ENCODE data around the gene ADCYAP1R1. TPM values are rescaled to one million over a fixed set of nuclear protein-coding genes. Genes with fewer than 3 reads are reported as not detected.

The ADCYAP1R1 gene
- total RNA-seq, 1 experiment from 2014 or later, result 8.9 TPM

DNA sequence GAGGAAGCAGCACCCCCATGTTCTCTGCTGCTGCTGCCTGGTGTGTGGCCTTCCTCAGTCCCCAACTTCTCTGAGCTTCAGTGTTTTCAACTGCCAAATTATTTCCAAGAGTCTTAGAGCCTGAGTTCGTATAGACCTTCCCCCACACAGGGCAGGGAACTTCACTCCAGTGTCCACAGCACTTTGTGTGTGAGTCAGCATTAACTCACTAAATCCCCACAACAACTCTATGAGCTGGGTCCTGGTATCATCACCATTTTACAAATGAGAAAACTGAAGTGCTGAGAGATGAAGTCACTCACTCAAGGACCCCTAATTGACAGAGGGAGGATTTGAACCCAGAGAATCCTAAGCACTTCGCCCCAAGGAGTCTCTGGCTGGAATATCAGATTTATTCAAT is 48.3 kb downstream of the ADCYAP1R1 start:
- Histone ChIP-seq H3T11ph (ENCODE audit: low read length) (no peak overlapping the region), H3K14ac (ENCODE audit: insufficient read depth, low read length) (no peak overlapping the region), H4K20me1 (ENCODE audit: control insufficient read depth, insufficient read depth, insufficient read length) (no peaks in the 10 kb centered on the region), H3K27ac (ENCODE audit: insufficient read length, low read depth, low read length) (no peak overlapping the region), H3K9me3 (ENCODE audit: control insufficient read depth, low read depth, low read length) (no peaks in the 10 kb centered on the region), H3K9ac (ENCODE audit: extremely low read depth, insufficient read length, low read length) (no peak overlapping the region), H4K5ac (ENCODE audit: insufficient read length, low read depth, low read length) (no peak overlapping the region), H3K23ac (ENCODE audit: insufficient read length, low read depth, low read length) (no peak overlapping the region), H3K79me1 (ENCODE audit: insufficient read depth, low read depth, low read length, poor library complexity, severe bottlenecking) (no peaks in the 10 kb centered on the region), H3K4ac (ENCODE audit: low read depth, low read length) (no peak overlapping the region), H2BK15ac (ENCODE audit: low read depth, low read length) (no peak overlapping the region), H3K4me2 (ENCODE audit: insufficient read depth, insufficient read length, low read length) (no peak overlapping the region), H3K79me2 (ENCODE audit: insufficient read depth, low read length) (no peaks in the 10 kb centered on the region), H4K8ac (replicated peaks; ENCODE audit: insufficient read length, low read depth, low read length) (no peak overlapping the region), H3K4me1 (ENCODE audit: insufficient read depth, low read length) (no peaks in the 10 kb centered on the region), H2BK5ac (ENCODE audit: insufficient read length, low read length) (no peak overlapping the region), H3K56ac (ENCODE audit: insufficient read length, low read depth, low read length) (no peak overlapping the region), H2BK20ac (ENCODE audit: low read depth, low read length, poor library complexity, severe bottlenecking) (no peak overlapping the region), H3K18ac (ENCODE audit: insufficient read length, low read depth, low read length) (no peak overlapping the region), H3K23me2 (ENCODE audit: insufficient read length, low read depth, low read length, poor library complexity, severe bottlenecking) (no peaks in the 10 kb centered on the region), H3K27me3 (ENCODE audit: insufficient read depth, low read length) (no peaks in the 10 kb centered on the region), H2BK12ac (ENCODE audit: insufficient read length, low read depth, low read length) (no peak overlapping the region), H4K91ac (ENCODE audit: insufficient read length, low read depth, low read length) (no peak overlapping the region), H2AK5ac (ENCODE audit: insufficient read length, low read length) (no peak overlapping the region), H2BK120ac (ENCODE audit: low read depth, low read length, poor library complexity, severe bottlenecking) (no peak overlapping the region), H2AFZ (ENCODE audit: low read length) (no peak overlapping the region)
- no peak overlapping the region for H3K27ac Mint-ChIP-seq
- peaks cover 0 to 6% (median 0%) of the 10 kb centered on the region in 3 experiments; a peak in 3 of 7 replicates for H3K36me3 Mint-ChIP-seq (ENCODE audit: insufficient read depth in 1 of 3, low read depth in 3 of 3)
- WGBS (ENCODE audit: extremely low coverage, insufficient read length, low lambda C conversion rate), result no CpG with 5 or more reads among the region's 2 CpGs
- no peak overlapping the region for H3K4me3 Mint-ChIP-seq
- TF ChIP-seq CTCF (conservative IDR thresholded peaks at IDR 0.05), result no peak
- H3K9me3 Mint-ChIP-seq, result no peaks in the 10 kb centered on the region
- H3K4me1 Mint-ChIP-seq, result peaks cover 10% of the 10 kb centered on the region in 2 experiments; a peak in 2 of 4 replicates
- peak; percentile 5 for DNase-seq
- H3K27me3 Mint-ChIP-seq (ENCODE audit: low read depth), result no peaks in the 10 kb centered on the region; the same call in 1 of the 2 replicates
